Gastrocnemius medialis (tissue), 4 donors: Measurements from ENCODE around the gene DRP2. TPM values are rescaled to one million over a fixed set of nuclear protein-coding genes. Genes with fewer than 3 reads are reported as not detected.
"Not testable (repeated sequence)": the region's sequence is repeated elsewhere in the genome, so short reads cannot be mapped to it uniquely, and the experiment has no call there.

Experiments
- ATAC-seq, 2 donors: fragments of 150-250 bp; one replicate each; pipeline ENCODE4 v1.9.1; 2016
- DNase-seq, 2 donors: peaks; one replicate each; pipeline ENCODE4 v3.0.0-alpha.2; 2019
- H3K27ac ChIP-seq, 4 donors: fragments of 200-600 bp; sonication (generic); 1 replicate in 1 of 4; 2 replicates in 3 of 4; pipeline ENCODE4 v1.5.1; 2016 to 2018; ENCODE audit warnings: mild to moderate bottlenecking in 2 of 4, moderate library complexity in 1 of 4
- H3K27me3 ChIP-seq, 3 donors: fragments of 200-600 bp; sonication (generic) in 2 of 3; 1 replicate in 1 of 3; 2 replicates in 2 of 3; pipeline versions ENCODE4 v1.5.1 to v1.6.0; 2016 to 2019; ENCODE audit warnings: mild to moderate bottlenecking in 1 of 3, moderate library complexity in 1 of 3
- H3K36me3 ChIP-seq, 2 donors: fragments of 200-600 bp; sonication (generic) in 1 of 2; one replicate each; pipeline ENCODE4 v1.5.1; 2017 to 2018
- H3K4me1 ChIP-seq, 2 donors: fragments of 200-600 bp; sonication (generic) in 1 of 2; one replicate each; pipeline ENCODE4 v1.5.1; 2016 to 2017; ENCODE audit warnings: mild to moderate bottlenecking in 2 of 2
- H3K4me3 ChIP-seq, 4 donors: fragments of 200-600 bp; sonication (generic) in 3 of 4; 1 replicate in 1 of 4; 2 replicates in 3 of 4; pipeline ENCODE4 v1.5.1; 2016 to 2019; ENCODE audit warnings: mild to moderate bottlenecking in 2 of 4
- H3K9me3 ChIP-seq, 3 donors: fragments of 200-600 bp; sonication (generic) in 2 of 3; 1 replicate in 1 of 3; 2 replicates in 2 of 3; pipeline ENCODE4 v1.5.1; 2016 to 2019
- CTCF ChIP-seq, 5 experiments: fragments of 450-650 bp in 3 of 5; fragments of 200-600 bp in 2 of 5; sonication (generic) in 2 of 5; IDR thresholded peaks in 4 of 5; conservative IDR thresholded peaks in 1 of 5; 1 replicate in 4 of 5; 2 replicates in 1 of 5; pipeline ENCODE4 v1.5.1; 2016 to 2019; ENCODE audit warnings: antibody characterized with exemption in 5 of 5, mild to moderate bottlenecking in 3 of 5, moderate library complexity in 3 of 5
- POLR2A ChIP-seq, 2 donors: fragments of 450-650 bp; IDR thresholded peaks; one replicate each; pipeline ENCODE4 v1.6.1; 2017; ENCODE audit warnings: antibody characterized with exemption in 2 of 2, mild to moderate bottlenecking in 2 of 2, moderate library complexity in 2 of 2
- in situ Hi-C, 4 donors: fragments of 200-750 bp; cut with MboI; loops; one replicate each; pipeline versions ENCODE4 v1.15.0 to v1.8.0; 2017; ENCODE audit warnings: low sequenced_read_pairs in 4 of 4
- intact Hi-C: fragments of 100-400 bp; cut with DNase I; formaldehyde crosslinking; loops from one replicate; pipeline ENCODE4 v1.15.1; 2023; ENCODE audit warnings: low total_unique reads
- total RNA-seq, 4 donors: library from RNA; depleted of rRNA; stranded (reverse); fragments of >200 nt; gene quantifications; one replicate each; pipeline versions ENCODE4 v1.1.0 to v1.2.3, GENCODE V29; 2016

DRP2 gene
- total RNA-seq, 4 donors from 2014 or later: 0.10 to 0.11 TPM; not detected in 2

GRCh38 chrX:101290957-101291603 is 71.5 kb downstream of the DRP2 start, which contains the start of gene TAF7L:
TSS of gene TAF7L (minus strand) at chrX:101291334. CDS start at chrX:101287543, 3,791 bp downstream.
- in situ Hi-C loops (no loop called here), intact Hi-C loops (no loop called here)
- Histone ChIP-seq H3K27ac (no peak within 1 kb of the TSS), H3K4me3 (no peak within 1 kb of the TSS), H3K4me1 (no peaks in the 10 kb centered on the region), H3K36me3 (no peaks in the 10 kb centered on the region), H3K9me3 (no peaks in the 10 kb centered on the region), H3K27me3 (peaks cover 0 to 10% (median 4%) of the 10 kb centered on the region in 3 donors)
- TF ChIP-seq CTCF (IDR thresholded peaks at IDR 0.05 in 4 of 5, conservative IDR thresholded peaks at IDR 0.05 in 1 of 5) (no peak), POLR2A (IDR thresholded peaks at IDR 0.05) (no peak)
- ATAC-seq (no peak), DNase-seq (no peak)

DNA sequence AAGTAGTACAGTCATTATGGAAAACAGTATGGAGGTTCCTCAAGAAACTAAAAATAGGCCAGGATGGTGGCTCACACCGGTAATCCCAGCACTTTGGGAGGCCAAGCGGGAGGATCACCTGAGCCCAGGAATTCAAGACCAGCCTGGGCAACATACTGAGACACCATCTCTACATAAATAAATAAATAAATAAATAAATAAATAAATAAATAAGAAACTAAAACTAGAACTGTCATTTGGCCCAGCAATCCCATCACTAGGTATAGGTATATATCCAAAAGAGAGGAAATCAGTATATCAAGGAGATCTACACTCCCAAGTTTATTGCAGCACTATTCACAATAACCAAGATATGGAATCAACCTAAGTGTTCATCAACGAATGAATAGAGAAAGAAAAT is 76.0 kb downstream of the DRP2 start:
- H3K9me3 ChIP-seq, ATAC-seq, intact Hi-C loops, H3K4me1 ChIP-seq, H3K36me3 ChIP-seq, H3K27me3 ChIP-seq, DNase-seq, H3K4me3 ChIP-seq, H3K27ac ChIP-seq, in situ Hi-C loops: not testable (repeated sequence)

DNA sequence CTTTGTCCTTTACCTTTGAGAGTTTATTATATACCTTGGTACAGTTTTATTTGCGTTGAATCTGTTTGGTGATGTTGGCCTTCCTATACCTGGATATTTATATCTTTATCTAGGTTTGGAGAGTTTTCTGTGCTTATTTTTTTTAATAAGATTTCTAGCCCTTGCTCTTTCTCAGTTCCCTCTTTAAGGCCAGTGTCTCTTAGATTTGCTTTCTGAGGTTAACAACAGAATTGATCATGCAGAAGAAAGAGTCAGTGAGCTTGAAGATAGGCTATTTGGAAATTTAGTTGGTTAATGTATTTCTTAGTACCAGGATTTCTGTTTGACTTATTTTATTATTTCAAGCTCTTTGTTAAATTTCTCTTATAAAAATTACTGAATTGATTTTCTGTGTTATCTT is 84.2 kb downstream of the DRP2 start:
- Histone ChIP-seq H3K27ac (no peak overlapping the region), H3K4me1 (no peaks in the 10 kb centered on the region), H3K36me3 (no peaks in the 10 kb centered on the region), H3K27me3 (no peaks in the 10 kb centered on the region), H3K4me3 (no peak overlapping the region), H3K9me3 (no peaks in the 10 kb centered on the region)
- no peak for DNase-seq
- TF ChIP-seq POLR2A (IDR thresholded peaks at IDR 0.05) (no peak), CTCF (IDR thresholded peaks at IDR 0.05 in 4 of 5, conservative IDR thresholded peaks at IDR 0.05 in 1 of 5) (no peak)
- in situ Hi-C loops: no loop called here
- intact Hi-C loops: no loop called here
- no peak for ATAC-seq

Other genes with a start within 250 kb of the DRP2 start
- gene TRMT2B, start 167.7 kb upstream of the DRP2 start, total RNA-seq: 10 to 100 TPM; 11.9 to 29.9 (median 14.1) TPM
- under 1 TPM in 1 of 4 donors, not detected in 3; 0.49 TPM for gene TMEM35A, start 140.9 kb upstream of the DRP2 start, total RNA-seq
- gene CENPI, start 121.6 kb upstream of the DRP2 start, total RNA-seq: under 1 TPM in 2 of 4 donors, not detected in 2; 0.62 to 0.66 TPM
- gene TAF7L, start 71.5 kb downstream of the DRP2 start, total RNA-seq: not detected
- 1 to 10 TPM; 1.9 to 9.5 (median 4.9) TPM for gene TIMM8A, start 129.0 kb downstream of the DRP2 start, total RNA-seq
- gene BTK, start 166.4 kb downstream of the DRP2 start, total RNA-seq: 1 to 10 TPM in 1 of 4 donors, under 1 TPM in 2, not detected in 1; 0.75 to 1.5 (median 1.00) TPM
- gene RPL36A, start 171.2 kb downstream of the DRP2 start, total RNA-seq: 1,000 to 10,000 TPM in 3 of 4 donors, 100 to 1,000 TPM in 1; 627 to 1,470 (median 1,100) TPM
- 10 to 100 TPM; 13.4 to 16.3 (median 14.6) TPM for gene GLA, start 188.1 kb downstream of the DRP2 start, total RNA-seq
- gene HNRNPH2, start 188.4 kb downstream of the DRP2 start, total RNA-seq: 10 to 100 TPM; 33.8 to 58.1 (median 43.3) TPM